Measurements from ENCODE around the gene NBEAL1. TPM values are rescaled to one million over a fixed set of nuclear protein-coding genes. Genes with fewer than 3 reads are reported as not detected.
"Not testable (repeated sequence)": the region's sequence is repeated elsewhere in the genome, so short reads cannot be mapped to it uniquely, and the experiment has no call there.

Gene NBEAL1
- total RNA-seq (2022) (31.4 and 37.6 TPM in 2 replicates), Bru-seq, nascent RNA (percentile 82 among the genes with signal in this experiment), BruChase-seq, experiment 1, labeled RNA remaining after a 6-hour chase (percentile 77 among the genes with signal in this experiment), BruChase-seq, experiment 2, labeled RNA remaining after a 2-hour chase (percentile 80 among the genes with signal in this experiment)
- long read RNA-seq, partial matches to known transcripts: 1 of 4 reads
- long read RNA-seq, other reads (novel, unspliced or antisense): 3 of 4 reads

GRCh38 chr2:203014456-203015199 is at the start of gene NBEAL1:
Gene NBEAL1 (plus strand): TSS chr2:203014875. CDS start chr2:203016385, 1,510 bp downstream.
- no peaks in the 10 kb centered on the region for H3K27me3 Mint-ChIP-seq (ENCODE audit: unreplicated experiment)
- H3K27ac Mint-ChIP-seq (ENCODE audit: unreplicated experiment): peak within 1 kb of the TSS; percentile 79
- intact Hi-C loops (cut with micrococcal nuclease; ENCODE audit: unreplicated experiment): loop anchor here (2.0 to 10.0 kb wide), 2 partner anchors 102 to 380 kb away; partner anchors contain the start of genes CARF and FAM117B
- TF ChIP-seq CTCF (IDR thresholded peaks at IDR 0.05; ENCODE audit: unreplicated experiment): no peak
- H3K4me1 Mint-ChIP-seq (ENCODE audit: low read depth, unreplicated experiment): peaks cover 24% of the 10 kb centered on the region
- no peaks in the 10 kb centered on the region for H3K9me3 Mint-ChIP-seq (ENCODE audit: low read depth, unreplicated experiment)
- H3K4me3 Mint-ChIP-seq (ENCODE audit: low read depth, unreplicated experiment): peak within 1 kb of the TSS; percentile 95
- DNase-seq: peak; percentile 99
- no TSS peak for BruUV-seq (replicated peaks)
- CTCF ChIA-PET: interaction anchor here (0.6 to 1.1 kb wide), 2 partner anchors 14 to 205 kb away, joined by 3 to 4 read pairs; no protein-coding TSS in a partner anchor
- peaks cover 33% of the 10 kb centered on the region for H3K36me3 Mint-ChIP-seq (ENCODE audit: insufficient read depth, unreplicated experiment)

- peaks cover 19% of the 10 kb centered on the region for H3K4me1 Mint-ChIP-seq (ENCODE audit: low read depth, unreplicated experiment)
- peak; percentile 13 for DNase-seq
- intact Hi-C loops (cut with micrococcal nuclease; ENCODE audit: unreplicated experiment): no loop called here
- H3K9me3 Mint-ChIP-seq (ENCODE audit: low read depth, unreplicated experiment): no peaks in the 10 kb centered on the region
- no peak for TF ChIP-seq CTCF (IDR thresholded peaks at IDR 0.05; ENCODE audit: unreplicated experiment)
- H3K36me3 Mint-ChIP-seq (ENCODE audit: insufficient read depth, unreplicated experiment): peaks cover 4% of the 10 kb centered on the region
- no peak overlapping the region for H3K27ac Mint-ChIP-seq (ENCODE audit: unreplicated experiment)
- BruUV-seq (replicated peaks): no TSS peak
- H3K27me3 Mint-ChIP-seq (ENCODE audit: unreplicated experiment): no peaks in the 10 kb centered on the region
- no peak overlapping the region for H3K4me3 Mint-ChIP-seq (ENCODE audit: low read depth, unreplicated experiment)
- CTCF ChIA-PET: interaction anchor here (0.7 kb wide), 1 partner anchor 81 kb away, joined by 3 read pairs; no protein-coding TSS in a partner anchor
Observed at GRCh38 chr2:202965810-202966460, 48.7 kb upstream of the NBEAL1 start.

GRCh38 chr2:202969404-202969803 is 45.3 kb upstream of the NBEAL1 start:
- peaks cover 17% of the 10 kb centered on the region for H3K4me1 Mint-ChIP-seq (ENCODE audit: low read depth, unreplicated experiment)
- CTCF ChIA-PET: interaction anchor here (0.7 kb wide), 1 partner anchor 22 kb away, joined by 3 read pairs; no protein-coding TSS in a partner anchor
- H3K27ac Mint-ChIP-seq (ENCODE audit: unreplicated experiment); DNase-seq; intact Hi-C loops (cut with micrococcal nuclease; ENCODE audit: unreplicated experiment); H3K27me3 Mint-ChIP-seq (ENCODE audit: unreplicated experiment); H3K9me3 Mint-ChIP-seq (ENCODE audit: low read depth, unreplicated experiment); H3K36me3 Mint-ChIP-seq (ENCODE audit: insufficient read depth, unreplicated experiment); H3K4me3 Mint-ChIP-seq (ENCODE audit: low read depth, unreplicated experiment); BruUV-seq (replicated peaks): not testable (repeated sequence)

GRCh38 chr2:202976809-202977208 is 37.9 kb upstream of the NBEAL1 start:
- CTCF ChIA-PET: no interaction called here
- intact Hi-C loops (cut with micrococcal nuclease; ENCODE audit: unreplicated experiment): no loop called here
- no peaks in the 10 kb centered on the region for H3K4me1 Mint-ChIP-seq (ENCODE audit: low read depth, unreplicated experiment)

More at GRCh38 chr2:202976809-202977208, 37.9 kb upstream of the NBEAL1 start:
- no peaks in the 10 kb centered on the region for H3K36me3 Mint-ChIP-seq (ENCODE audit: insufficient read depth, unreplicated experiment)
- H3K9me3 Mint-ChIP-seq (ENCODE audit: low read depth, unreplicated experiment): no peaks in the 10 kb centered on the region
- no peak overlapping the region for H3K4me3 Mint-ChIP-seq (ENCODE audit: low read depth, unreplicated experiment)
- BruUV-seq (replicated peaks): no TSS peak
- no peak for DNase-seq
- TF ChIP-seq CTCF (IDR thresholded peaks at IDR 0.05; ENCODE audit: unreplicated experiment): no peak
- H3K27me3 Mint-ChIP-seq (ENCODE audit: unreplicated experiment): no peaks in the 10 kb centered on the region
- no peak overlapping the region for H3K27ac Mint-ChIP-seq (ENCODE audit: unreplicated experiment)
